H1 (cell line): Measurements from ENCODE around the gene CTNNBL1. TPM values are rescaled to one million over a fixed set of nuclear protein-coding genes. Genes with fewer than 3 reads are reported as not detected.
"Not testable (repeated sequence)": the region's sequence is repeated elsewhere in the genome, so short reads cannot be mapped to it uniquely, and the experiment has no call there.

Experiments
- CTCF ChIA-PET: fragments of 300-600 bp; sonication (Branson Sonifier 250); formaldehyde crosslinking; loops from one replicate; lab custom pipeline; 2021; ENCODE audit not compliant: partially characterized antibody; lab: Charles Lee
- POLR2A ChIA-PET: fragments of 300-600 bp; sonication (Branson Sonifier 250); formaldehyde crosslinking; loops from one replicate; lab custom pipeline; 2021; ENCODE audit warnings: inconsistent platforms; ENCODE audit not compliant: partially characterized antibody; lab: Charles Lee
- DNase-seq, 2 experiments: peaks; one replicate each; pipeline versions ENCODE4 v3.0.0 to v3.0.0-alpha.2; 2010 to 2022; ENCODE audit warnings: low spot score in 2 of 2, low read depth in 1 of 2, mixed read lengths in 1 of 2
- FAIRE-seq: peaks from 2 replicates; lab custom pipeline; 2011; peaks lifted over from hg19 to GRCh38; lab: Jason Lieb, UNC
- H2AFZ ChIP-seq: 2 replicates; pipeline ENCODE4 v1.8.1; 2012; ENCODE audit warnings: low read length, inconsistent platforms
- H2AK5ac ChIP-seq: 2 replicates; pipeline ENCODE4 v1.6.1; 2013; ENCODE audit warnings: low read depth, low read length
- H2BK120ac ChIP-seq: replicated peaks from 2 replicates; pipeline ENCODE3; 2013; ENCODE audit warnings: low read depth, low read length, inconsistent platforms
- H2BK12ac ChIP-seq: 2 replicates; pipeline ENCODE4 v1.6.1; 2013; ENCODE audit warnings: low read depth, low read length
- H2BK15ac ChIP-seq: 2 replicates; pipeline ENCODE4 v1.6.1; 2013; ENCODE audit warnings: low read length
- H2BK20ac ChIP-seq: 2 replicates; pipeline ENCODE4 v1.6.1; 2013; ENCODE audit warnings: low read length
- H2BK5ac ChIP-seq: 2 replicates; pipeline ENCODE4 v1.6.1; 2013; ENCODE audit warnings: low read depth, low read length
- H3K14ac ChIP-seq: 2 replicates; pipeline ENCODE4 v1.6.1; 2013; ENCODE audit warnings: inconsistent platforms; ENCODE audit not compliant: insufficient read length
- H3K18ac ChIP-seq: 2 replicates; pipeline ENCODE4 v1.6.1; 2013; ENCODE audit warnings: low read length; ENCODE audit errors: extremely low read depth
- H3K23ac ChIP-seq: 2 replicates; pipeline ENCODE4 v1.6.1; 2013; ENCODE audit warnings: inconsistent platforms; ENCODE audit not compliant: insufficient read length
- H3K23me2 ChIP-seq: 2 replicates; pipeline ENCODE4 v1.6.1; 2013; ENCODE audit warnings: low read depth, low read length
- H3K27ac ChIP-seq: 2 replicates; pipeline ENCODE4 v1.6.1; 2011; ENCODE audit warnings: low read depth, low read length, inconsistent platforms
- H3K27me3 ChIP-seq, 4 experiments: replicated peaks in 1 of 4; 1 replicate in 1 of 4; 2 replicates in 3 of 4; pipeline versions ENCODE4 v1.6.1 to v1.8.1; 2011 to 2013; ENCODE audit warnings: low read length in 3 of 4, mild to moderate bottlenecking in 3 of 4, inconsistent platforms in 2 of 4, mixed read lengths in 2 of 4, moderate library complexity in 1 of 4; ENCODE audit not compliant: control insufficient read depth in 3 of 4, insufficient read depth in 3 of 4; ENCODE audit errors: extremely low read depth in 1 of 4
- H3K36me3 ChIP-seq, 4 experiments: 2 replicates each; pipeline versions ENCODE4 v1.6.1 to v1.8.1; 2011 to 2013; ENCODE audit warnings: mild to moderate bottlenecking in 4 of 4, low read length in 3 of 4, moderate library complexity in 2 of 4, control low read depth in 1 of 4, inconsistent platforms in 1 of 4; ENCODE audit not compliant: insufficient read depth in 4 of 4, control insufficient read depth in 2 of 4
- H3K4ac ChIP-seq: replicated peaks from 2 replicates; pipeline ENCODE3; 2013; ENCODE audit warnings: low read length, low read depth, mixed read lengths, inconsistent platforms; ENCODE audit not compliant: insufficient read length
- H3K4me1 ChIP-seq, 4 experiments: replicated peaks in 1 of 4; 1 replicate in 1 of 4; 2 replicates in 3 of 4; pipeline versions ENCODE4 v1.6.1 to v1.8.1; 2011 to 2013; ENCODE audit warnings: low read length in 3 of 4, inconsistent platforms in 2 of 4, mixed read lengths in 1 of 4; ENCODE audit not compliant: insufficient read depth in 4 of 4, control insufficient read depth in 3 of 4
- H3K4me2 ChIP-seq, 2 experiments: 2 replicates each; pipeline versions ENCODE4 v1.6.1 to v1.8.1; 2011 to 2013; ENCODE audit warnings: low read depth in 2 of 2, low read length in 2 of 2, control low read depth in 1 of 2, inconsistent platforms in 1 of 2, mild to moderate bottlenecking in 1 of 2; ENCODE audit not compliant: insufficient read depth in 1 of 2
- H3K4me3 ChIP-seq, 4 experiments: fragments of 200-600, 300-600 bp in 1 of 4; sonication (generic), shearing (Covaris generic), sonication (Bioruptor Twin) in 1 of 4; 2 replicates each; pipeline versions ENCODE4 v1.5.1 to v1.8.1; 2011 to 2016; ENCODE audit warnings: low read length in 4 of 4, low read depth in 3 of 4, control low read depth in 2 of 4, inconsistent platforms in 2 of 4, mild to moderate bottlenecking in 2 of 4, mixed read lengths in 1 of 4, moderate library complexity in 1 of 4; ENCODE audit not compliant: insufficient read depth in 2 of 4; ENCODE audit errors: extremely low read depth in 1 of 4
- H3K56ac ChIP-seq: replicated peaks from 2 replicates; pipeline ENCODE3; 2013; ENCODE audit warnings: low read depth, mild to moderate bottlenecking, mixed read lengths, low read length, inconsistent platforms; ENCODE audit not compliant: insufficient read length
- H3K79me1 ChIP-seq: 2 replicates; pipeline ENCODE4 v1.6.1; 2013; ENCODE audit warnings: low read depth, low read length, control low read depth
- H3K79me2 ChIP-seq, 2 experiments: 2 replicates each; pipeline versions ENCODE4 v1.6.1 to v1.8.1; 2012 to 2013; ENCODE audit warnings: low read length in 2 of 2, mild to moderate bottlenecking in 2 of 2, inconsistent platforms in 1 of 2; ENCODE audit not compliant: insufficient read depth in 2 of 2, control insufficient read depth in 1 of 2
- H3K9ac ChIP-seq, 4 experiments: replicated peaks in 1 of 4; 1 replicate in 1 of 4; 2 replicates in 3 of 4; pipeline versions ENCODE4 v1.6.1 to v1.8.1; 2011 to 2013; ENCODE audit warnings: low read depth in 3 of 4, low read length in 3 of 4, control low read depth in 2 of 4, mild to moderate bottlenecking in 2 of 4, moderate library complexity in 2 of 4, inconsistent platforms in 1 of 4; ENCODE audit errors: extremely low read depth in 1 of 4
- H3K9me3 ChIP-seq, 2 experiments: 2 replicates each; pipeline versions ENCODE4 v1.6.1 to v1.8.1; 2012 to 2013; ENCODE audit warnings: mild to moderate bottlenecking in 2 of 2, moderate library complexity in 2 of 2, control low read depth in 1 of 2, inconsistent platforms in 1 of 2, low read depth in 1 of 2, low read length in 1 of 2, mixed read lengths in 1 of 2; ENCODE audit not compliant: insufficient read depth in 2 of 2
- H4K20me1 ChIP-seq, 2 experiments: replicated peaks in 1 of 2; 2 replicates each; pipeline versions ENCODE3 to v1.8.1; 2011 to 2013; ENCODE audit warnings: inconsistent platforms in 2 of 2, low read length in 2 of 2, mild to moderate bottlenecking in 1 of 2; ENCODE audit not compliant: insufficient read depth in 2 of 2, control insufficient read depth in 1 of 2
- H4K5ac ChIP-seq: 2 replicates; pipeline ENCODE4 v1.6.1; 2013; ENCODE audit warnings: low read length, low read depth, mixed read lengths, inconsistent platforms; ENCODE audit not compliant: insufficient read length
- H4K8ac ChIP-seq: 2 replicates; pipeline ENCODE4 v1.8.0; 2013; ENCODE audit warnings: mild to moderate bottlenecking, moderate library complexity, low read length, inconsistent platforms; ENCODE audit not compliant: insufficient read depth; ENCODE audit errors: extremely low read depth
- H4K91ac ChIP-seq: replicated peaks from 2 replicates; pipeline ENCODE3; 2013; ENCODE audit warnings: low read length, mixed read lengths, inconsistent platforms; ENCODE audit not compliant: insufficient read length
- BCL11A ChIP-seq, 2 experiments: IDR thresholded peaks; one replicate each; pipeline ENCODE4 v1.6.1; 2011; ENCODE audit warnings: low read depth in 2 of 2, low read length in 2 of 2, mild to moderate bottlenecking in 2 of 2
- E2F6 ChIP-seq: IDR thresholded peaks from 2 replicates; pipeline ENCODE4 v1.6.1; 2012; ENCODE audit warnings: inconsistent platforms
- KDM4A ChIP-seq: IDR thresholded peaks from one replicate; pipeline ENCODE4 v1.7.1; 2012; ENCODE audit warnings: low read depth, mild to moderate bottlenecking, moderate library complexity, low read length, inconsistent platforms; ENCODE audit not compliant: severe bottlenecking
- NANOG ChIP-seq: IDR thresholded peaks from 2 replicates; pipeline ENCODE4 v1.6.1; 2011; ENCODE audit warnings: low read length, low read depth, mild to moderate bottlenecking, inconsistent platforms; ENCODE audit not compliant: insufficient read depth, poor library complexity, severe bottlenecking
- SP1 ChIP-seq: IDR thresholded peaks from 2 replicates; pipeline ENCODE4 v1.6.1; 2011; ENCODE audit warnings: low read depth, low read length
- TAF7 ChIP-seq: optimal IDR thresholded peaks from 2 replicates; pipeline ENCODE3; 2011; ENCODE audit warnings: low read depth, mild to moderate bottlenecking, inconsistent platforms, low read length, moderate library complexity, borderline replicate concordance
- WGBS, 2 experiments: shearing (Covaris generic) in 1 of 2; methylation state at CpG; one replicate each; pipeline versions ENCODE4 v1.1.6 to v1.1.7; 2013 to 2015; ENCODE audit warnings: low lambda C conversion rate in 2 of 2, mixed read lengths in 2 of 2, inconsistent platforms in 1 of 2, low coverage in 1 of 2, missing lambda C conversion rate in 1 of 2; ENCODE audit not compliant: insufficient replicate concordance in 2 of 2, insufficient coverage in 1 of 2, insufficient read length in 1 of 2; ENCODE audit errors: extremely low coverage in 1 of 2, missing lambda C conversion rate in 1 of 2; 5-methylcytosine and 5-hydroxymethylcytosine counted together
- polyA plus RNA-seq, 7 experiments: library from polyadenylated mRNA; depleted of rRNA in 3 of 7; stranded (reverse) in 5 of 7; unstranded in 2 of 7; fragments of >200 nt in 5 of 7; fragments of 200-250 nt in 2 of 7; gene quantifications; 1 replicate in 5 of 7; 2 replicates in 1 of 7; 4 replicates in 1 of 7; pipeline versions ENCODE4 v1.2.1 to v1.2.3, GENCODE V29; 2011 to 2013; ENCODE audit warnings: missing spikeins in 2 of 7, mixed read lengths in 2 of 7
- total RNA-seq: library from RNA; stranded (reverse); fragmentation: NEBNext Ultra II Directional; extraction: Animal tissue kit (Norgen Biotek cat#: 25700); gene quantifications from 2 replicates; pipeline ENCODE4 v1.2.1, GENCODE V29; 2021

CTNNBL1 gene
- total and polyA plus RNA-seq, 2 of the 8 experiments (the other 6 are each of a cell fraction or from before 2014, with no cell fraction given) = 19.6 to 81.6 TPM

GRCh38 chr20:37677969-37678861 is 15.6 kb upstream of the CTNNBL1 start (continued):
- TF ChIP-seq TAF7 (no peak), BCL11A (IDR thresholded peaks at IDR 0.05; ENCODE audit: low read depth in 2 of 2, low read length in 2 of 2) (no peak), NANOG (no peak), KDM4A (no peak), E2F6 (no peak), SP1 (no peak)
- TF ChIP-seq, all 59 proteins: peak for 0

- H3K4me3 ChIP-seq, H3K23ac ChIP-seq, H4K8ac ChIP-seq, CTCF ChIA-PET, H4K20me1 ChIP-seq, H3K18ac ChIP-seq, POLR2A ChIA-PET, H2AFZ ChIP-seq, H3K79me1 ChIP-seq, H3K4me1 ChIP-seq, H2BK12ac ChIP-seq, H3K9ac ChIP-seq, H3K27me3 ChIP-seq, H3K27ac ChIP-seq, H4K91ac ChIP-seq, FAIRE-seq, H3K79me2 ChIP-seq, H3K36me3 ChIP-seq, DNase-seq, H3K9me3 ChIP-seq, H2BK20ac ChIP-seq, H3K14ac ChIP-seq, H2BK15ac ChIP-seq, H3K23me2 ChIP-seq, H4K5ac ChIP-seq, H3K4ac ChIP-seq, H2BK120ac ChIP-seq, H2BK5ac ChIP-seq, H3K4me2 ChIP-seq, H2AK5ac ChIP-seq, H3K56ac ChIP-seq: not testable (repeated sequence)
- 68% methylated on average over 4 of the region's 4 CpGs; no CpG with 5 or more reads in 1 of the 2 experiments for WGBS, 2 experiments
Measured at GRCh38 chr20:37679751-37680150, 14.1 kb upstream of the CTNNBL1 start.
